Thyroid gland (tissue), 4 donors: ENCODE results near the gene APOLD1. TPM values are rescaled to one million over a fixed set of nuclear protein-coding genes. Genes with fewer than 3 reads are reported as not detected.
"Not testable (repeated sequence)": the region's sequence is repeated elsewhere in the genome, so short reads cannot be mapped to it uniquely, and the experiment has no call there.

Experiments
- DNase-seq, 2 donors: peaks; one replicate each; pipeline ENCODE4 v3.0.0-alpha.2; 2019
- H3K27ac ChIP-seq, 3 donors: fragments of 200-600 bp; sonication (generic); 1 replicate in 2 of 3; 2 replicates in 1 of 3; pipeline ENCODE4 v1.5.1; 2016 to 2019; ENCODE audit warnings: mild to moderate bottlenecking in 1 of 3, moderate library complexity in 1 of 3
- H3K27me3 ChIP-seq: fragments of 200-600 bp; sonication (generic); one replicate; pipeline ENCODE4 v1.5.1; 2019
- H3K36me3 ChIP-seq, 2 donors: fragments of 200-600 bp; sonication (generic); one replicate each; pipeline ENCODE4 v1.5.1; 2016 to 2019
- H3K4me1 ChIP-seq, 2 donors: fragments of 200-600 bp; sonication (generic); one replicate each; pipeline ENCODE4 v1.5.1; 2017 to 2019
- H3K4me3 ChIP-seq, 3 donors: fragments of 200-600 bp; sonication (generic); replicated peaks in 1 of 3; 1 replicate in 2 of 3; 2 replicates in 1 of 3; pipeline ENCODE4 v1.5.1; 2016; ENCODE audit warnings: mild to moderate bottlenecking in 1 of 3
- H3K9me3 ChIP-seq: fragments of 200-600 bp; sonication (generic); one replicate; pipeline ENCODE4 v1.5.1; 2017
- CTCF ChIP-seq, 6 experiments: fragments of 200-600 bp in 3 of 6; fragments of 450-650 bp in 3 of 6; sonication (generic) in 3 of 6; IDR thresholded peaks; one replicate each; pipeline ENCODE4 v1.5.1; 2016 to 2019; ENCODE audit warnings: antibody characterized with exemption in 6 of 6, mild to moderate bottlenecking in 2 of 6, inconsistent platforms in 1 of 6, moderate library complexity in 1 of 6
- POLR2A ChIP-seq, 2 donors: fragments of 450-650 bp; IDR thresholded peaks; one replicate each; pipeline ENCODE4 v1.6.1; 2017; ENCODE audit warnings: antibody characterized with exemption in 2 of 2, mild to moderate bottlenecking in 2 of 2, moderate library complexity in 1 of 2
- WGBS, 2 donors: methylation state at CpG; one replicate each; pipeline ENCODE4 v1.1.5; 2017; 5-methylcytosine and 5-hydroxymethylcytosine counted together
- intact Hi-C: fragments of 100-400 bp; cut with DNase I; formaldehyde crosslinking; loops from one replicate; pipeline ENCODE4 v1.15.1; 2023
- total RNA-seq, 4 donors: library from RNA; depleted of rRNA; stranded (reverse); fragments of >200 nt; gene quantifications; one replicate each; pipeline ENCODE4 v1.2.3, GENCODE V29; 2016

Gene APOLD1
- total RNA-seq, 4 donors from 2014 or later = 34.1 to 72.7 (median 49.5) TPM

- H3K27ac ChIP-seq = peak overlapping the region; percentile 87 to 89 (median 89)
- no peak overlapping the region for H3K4me3 ChIP-seq
- H3K27me3 ChIP-seq = no peaks in the 10 kb centered on the region
- H3K9me3 ChIP-seq = no peaks in the 10 kb centered on the region
- no peaks in the 10 kb centered on the region for H3K36me3 ChIP-seq
- no peak for TF ChIP-seq POLR2A (IDR thresholded peaks at IDR 0.05)
- TF ChIP-seq CTCF (IDR thresholded peaks at IDR 0.05) = no peak
- H3K4me1 ChIP-seq = peaks cover 18 to 42% of the 10 kb centered on the region in 2 donors
- intact Hi-C loops = loop anchor here (10.0 kb wide), 1 partner anchor 178 kb away; no protein-coding TSS in a partner anchor
- DNase-seq = no peak
- whole genome bisulfite sequencing, 2 donors = 82 to 89% methylated on average over 8 of the region's 8 CpGs
These were observed 21.5 kb downstream of the APOLD1 start for GRCh38 chr12:12806784-12807516.

- H3K4me3 ChIP-seq, DNase-seq, H3K9me3 ChIP-seq, H3K27me3 ChIP-seq, H3K36me3 ChIP-seq: not testable (repeated sequence)
- peak overlapping the region; percentile 87 to 89 (median 89) for H3K27ac ChIP-seq
- intact Hi-C loops = loop anchor here (10.0 kb wide), 1 partner anchor 177 kb away; no protein-coding TSS in a partner anchor
- 78 to 81% methylated on average over 3 of the region's 3 CpGs for WGBS, 2 donors
- H3K4me1 ChIP-seq = peaks cover 18 to 42% of the 10 kb centered on the region in 2 donors
These were observed 22.1 kb downstream of the APOLD1 start for GRCh38 chr12:12807517-12807903.

GRCh38 chr12:12807970-12808702 lies 22.7 kb downstream of the APOLD1 start:
- H3K27ac ChIP-seq = peak overlapping the region; percentile 87 to 89 (median 89)
- peaks cover 20 to 43% of the 10 kb centered on the region in 2 donors for H3K4me1 ChIP-seq
- DNase-seq = peak; percentile 39 to 51
- H3K36me3 ChIP-seq = no peaks in the 10 kb centered on the region
- no peaks in the 10 kb centered on the region for H3K9me3 ChIP-seq
- WGBS, 2 donors = 27 to 32% methylated on average over 11 of the region's 11 CpGs
- no peak overlapping the region for H3K4me3 ChIP-seq
- intact Hi-C loops = loop anchor here (10.0 kb wide), 1 partner anchor 177 kb away; no protein-coding TSS in a partner anchor
- H3K27me3 ChIP-seq = no peaks in the 10 kb centered on the region
- peak in 1 of 2 donors; percentile 24 for TF ChIP-seq POLR2A (IDR thresholded peaks at IDR 0.05)
- TF ChIP-seq CTCF (IDR thresholded peaks at IDR 0.05) = no peak

- no peak overlapping the region for H3K27ac ChIP-seq
- no peaks in the 10 kb centered on the region for H3K36me3 ChIP-seq
- TF ChIP-seq CTCF (IDR thresholded peaks at IDR 0.05) (no peak), POLR2A (IDR thresholded peaks at IDR 0.05) (no peak)
- peaks cover 33 to 48% of the 10 kb centered on the region in 2 donors for H3K4me1 ChIP-seq
- no peaks in the 10 kb centered on the region for H3K9me3 ChIP-seq
- H3K4me3 ChIP-seq = no peak overlapping the region
- intact Hi-C loops = no loop called here
- no peak for DNase-seq
- 82 to 83% methylated on average over 10 of the region's 10 CpGs for WGBS, 2 donors
- no peaks in the 10 kb centered on the region for H3K27me3 ChIP-seq
These were observed 25.1 kb downstream of the APOLD1 start for GRCh38 chr12:12810553-12811021.

- intact Hi-C loops = no loop called here
- peaks cover 34 to 53% of the 10 kb centered on the region in 2 donors for H3K4me1 ChIP-seq
These were observed 25.9 kb downstream of the APOLD1 start for GRCh38 chr12:12811343-12811742.

More at GRCh38 chr12:12811343-12811742, 25.9 kb downstream of the APOLD1 start:
- TF ChIP-seq POLR2A (IDR thresholded peaks at IDR 0.05) = no peak
- TF ChIP-seq CTCF (IDR thresholded peaks at IDR 0.05) = no peak
- H3K27me3 ChIP-seq = no peaks in the 10 kb centered on the region
- H3K9me3 ChIP-seq = no peaks in the 10 kb centered on the region
- no peak for DNase-seq
- no peaks in the 10 kb centered on the region for H3K36me3 ChIP-seq
- H3K27ac ChIP-seq = no peak overlapping the region
- WGBS, 2 donors = 85 to 91% methylated on average over 3 of the region's 3 CpGs
- no peak overlapping the region for H3K4me3 ChIP-seq
